Globus pallidus (tissue), 1 donor: ENCODE results near the gene PICALM.
A peak's percentile ranks its signal among the peaks of the same experiment; 100 is the strongest.

ENCODE experiments used
- DNase-seq: peaks from one replicate; pipeline ENCODE4 v3.0.0-alpha.2; 2015; ENCODE audit warnings: low spot score

PICALM gene

GRCh38 chr11:86047275-86047991 is 21.5 kb downstream of the PICALM start:
- no peak for DNase-seq

DNA sequence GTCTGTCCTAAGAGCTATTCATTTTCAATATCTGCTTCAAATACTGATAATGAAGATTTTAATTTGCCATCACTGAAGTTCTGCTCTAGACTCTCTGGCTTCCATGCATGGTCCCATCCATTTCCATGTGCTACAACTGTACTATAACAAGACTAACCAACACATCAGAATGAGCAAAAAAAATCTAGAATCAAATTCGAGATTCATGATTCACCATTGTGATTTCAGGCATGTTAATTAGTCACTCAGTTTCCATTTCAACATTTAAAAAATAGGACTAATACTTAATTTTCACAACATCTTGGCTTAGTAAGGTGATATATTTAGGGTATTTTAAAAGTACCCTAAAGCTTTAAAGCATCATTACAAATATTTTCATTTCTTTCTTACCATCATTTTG is 22.8 kb downstream of the PICALM start:
- DNase-seq, result no peak

- peak; percentile 85 for DNase-seq
Measured at GRCh38 chr11:86043765-86044503, 24.9 kb downstream of the PICALM start.

- peak; percentile 91 for DNase-seq
Measured at GRCh38 chr11:86041975-86042378, 26.9 kb downstream of the PICALM start.

GRCh38 chr11:86040919-86041850 is 27.7 kb downstream of the PICALM start:
- DNase-seq, result peak; percentile 28

DNA sequence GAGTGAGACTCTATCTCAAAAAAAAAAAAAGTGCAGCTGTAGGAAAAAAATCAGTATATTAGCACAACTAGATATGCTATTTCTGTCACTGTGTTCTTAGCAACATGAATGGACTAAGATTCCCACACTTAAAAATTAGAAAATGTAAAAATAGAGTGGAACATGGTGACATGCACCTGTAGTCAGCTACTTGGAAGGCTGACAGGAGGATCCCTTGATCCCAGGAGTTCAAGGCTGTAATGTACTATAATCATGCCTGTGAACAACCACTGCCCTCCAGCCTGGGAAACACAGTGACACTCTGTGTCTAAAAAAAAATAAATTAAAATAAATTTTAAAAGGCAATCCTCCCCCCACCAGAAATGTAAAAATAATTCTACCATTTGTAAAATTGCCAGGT is 29.8 kb downstream of the PICALM start:
- no peak for DNase-seq

- no peak for DNase-seq
Measured at GRCh38 chr11:86037743-86038142, 31.1 kb downstream of the PICALM start.

- DNase-seq, result no peak
Measured at GRCh38 chr11:86035920-86036319, 33.0 kb downstream of the PICALM start.

DNA sequence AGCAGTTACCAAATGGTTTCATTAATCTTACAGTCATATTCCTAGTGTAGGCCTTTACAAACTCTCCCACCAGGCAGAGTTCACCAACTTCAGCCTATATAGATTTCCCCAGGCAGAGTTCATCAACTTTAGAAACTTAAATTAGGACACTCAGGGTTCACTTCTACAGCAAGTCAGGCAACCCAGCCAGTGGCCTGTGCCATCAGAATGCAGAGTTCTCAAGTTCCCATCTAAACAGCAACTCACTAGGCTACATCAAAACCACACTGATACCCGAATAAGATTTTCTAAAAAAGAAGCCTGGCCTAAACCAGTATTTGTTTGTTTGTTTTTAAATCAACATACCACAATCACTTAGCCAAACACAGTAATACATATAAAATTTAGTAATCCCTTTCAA is 33.7 kb downstream of the PICALM start:
- no peak for DNase-seq

- no peak for DNase-seq
Measured at GRCh38 chr11:86034710-86035109, 34.2 kb downstream of the PICALM start.

DNA sequence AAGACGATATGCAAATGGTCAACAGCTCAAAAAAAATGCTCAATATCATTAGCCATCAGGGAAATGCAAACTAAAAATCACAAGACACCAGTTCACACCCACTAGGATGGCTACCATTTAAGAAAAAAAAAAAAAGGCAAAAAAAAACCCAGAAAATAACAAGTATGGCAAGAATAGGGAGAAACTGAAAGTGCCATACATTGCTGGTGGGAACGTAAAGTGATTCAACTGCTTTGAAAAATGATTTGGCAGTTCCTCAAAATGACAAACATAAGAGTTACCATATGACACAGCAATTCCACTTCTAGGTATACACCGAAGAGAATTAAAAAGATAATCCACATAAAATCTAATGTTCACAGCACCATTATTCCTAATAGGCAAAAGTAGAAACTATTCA is 47.5 kb downstream of the PICALM start:
- no peak for DNase-seq

DNA sequence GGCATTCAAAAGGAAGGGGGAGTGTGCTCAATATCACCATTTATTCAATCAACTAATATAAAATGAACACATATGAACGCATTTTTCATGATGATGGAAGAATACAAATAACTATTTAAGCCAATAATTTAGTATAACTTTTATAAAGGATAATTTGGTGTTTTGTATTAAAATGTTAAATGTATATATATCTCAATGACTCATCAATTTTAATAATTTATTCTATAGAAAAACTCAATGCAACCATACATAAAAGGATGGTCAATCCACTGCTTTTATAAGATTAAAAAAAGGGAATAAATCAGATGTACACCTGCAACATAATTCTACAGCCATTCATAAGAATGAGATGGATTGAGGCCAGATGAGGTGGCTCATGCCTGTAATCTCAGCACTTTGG is 50.6 kb downstream of the PICALM start:
- DNase-seq, result no peak

GRCh38 chr11:86016451-86016850 is 52.4 kb downstream of the PICALM start:
- DNase-seq, result no peak

DNA sequence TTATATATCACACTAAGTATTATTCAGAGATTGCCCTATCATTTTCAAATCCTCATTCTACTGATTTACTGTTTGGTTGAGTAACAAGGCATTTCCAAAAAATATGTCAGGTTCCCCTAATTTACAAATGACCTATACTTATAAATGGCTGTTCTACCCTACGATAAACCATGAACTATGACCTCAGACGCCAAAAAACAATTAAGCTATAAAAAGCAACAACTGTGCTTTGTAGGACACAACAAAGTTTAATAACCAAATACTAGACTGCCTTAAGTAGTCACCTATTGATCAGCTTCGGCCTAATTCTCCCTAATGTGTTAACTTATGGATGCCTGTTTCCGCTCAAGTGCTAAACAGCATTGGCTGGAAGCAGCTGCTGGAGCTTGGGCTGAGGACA is 53.2 kb downstream of the PICALM start:
- no peak for DNase-seq

DNA sequence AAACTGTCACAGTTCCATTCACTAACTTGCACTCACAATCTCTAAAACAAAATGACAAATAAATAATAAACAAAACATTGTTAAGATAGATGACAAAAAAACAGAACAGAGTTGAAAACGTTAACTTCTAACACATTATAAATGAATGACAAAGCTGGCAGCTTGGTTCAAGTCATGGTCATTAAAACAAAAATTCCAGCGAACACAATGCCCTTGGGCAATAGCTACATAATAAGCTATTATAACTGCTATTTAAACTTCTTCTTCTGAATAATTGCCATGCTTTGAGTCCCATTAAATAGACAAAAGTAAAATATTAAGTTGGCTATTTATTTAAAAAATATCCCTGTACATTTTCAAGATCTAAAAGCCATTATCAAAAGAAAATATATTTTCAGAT is 54.7 kb downstream of the PICALM start:
- DNase-seq, result peak; percentile 7

GRCh38 chr11:86013713-86014112 is 55.2 kb downstream of the PICALM start:
- DNase-seq, result no peak

DNA sequence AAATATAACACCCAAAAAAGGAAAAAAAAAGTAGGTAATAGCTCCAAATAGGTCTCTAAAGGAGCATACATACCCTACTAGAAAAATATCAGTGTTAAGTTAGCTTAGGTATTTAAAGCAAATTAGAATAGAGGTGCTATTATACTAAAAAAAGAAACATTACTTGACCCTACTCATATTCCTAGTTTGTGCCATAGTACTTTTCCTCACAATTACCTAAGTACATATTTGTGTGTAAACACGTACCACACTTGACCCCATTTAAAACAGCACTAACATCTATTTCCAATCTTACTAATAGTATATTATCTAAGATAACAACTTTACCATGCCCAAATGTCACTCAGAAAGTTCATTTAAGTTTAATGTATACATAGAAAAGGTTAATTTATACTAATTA is 57.7 kb downstream of the PICALM start:
- DNase-seq, result no peak

- DNase-seq, result no peak
Measured at GRCh38 chr11:86003654-86004053, 65.2 kb downstream of the PICALM start.

- no peak for DNase-seq
Measured at GRCh38 chr11:86002431-86002830, 66.5 kb downstream of the PICALM start.

GRCh38 chr11:85991508-85991907 is 77.4 kb downstream of the PICALM start:
- no peak for DNase-seq

- no peak for DNase-seq
Measured at GRCh38 chr11:85989746-85990145, 79.1 kb downstream of the PICALM start.

- no peak for DNase-seq
Measured at GRCh38 chr11:85988780-85989179, 80.1 kb downstream of the PICALM start.

DNA sequence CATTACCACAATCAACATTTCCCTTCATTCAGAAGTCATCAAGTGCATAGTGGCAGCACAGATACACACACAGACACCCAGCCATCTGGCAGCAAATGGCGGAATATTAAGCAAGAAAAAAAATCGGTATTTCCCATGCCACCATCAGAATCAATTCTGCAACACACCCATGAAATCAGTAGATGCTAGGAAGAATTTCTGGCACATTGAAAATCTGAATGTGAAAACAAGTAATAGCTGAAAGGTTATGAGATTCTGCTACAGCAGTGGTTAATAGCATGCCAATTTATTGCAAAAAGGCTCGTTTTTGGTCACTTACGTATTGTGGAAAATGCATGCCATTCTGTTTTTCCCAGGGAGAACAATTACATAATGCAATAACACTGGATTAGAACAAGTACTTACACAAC is 91.1 kb downstream of the PICALM start:
- DNase-seq, result peak; percentile 37
